ENCODE data around the gene KMT2E.
"Not testable (repeated sequence)": the region's sequence is repeated elsewhere in the genome, so short reads cannot be mapped to it uniquely, and the experiment has no call there.

Gene KMT2E

DNA sequence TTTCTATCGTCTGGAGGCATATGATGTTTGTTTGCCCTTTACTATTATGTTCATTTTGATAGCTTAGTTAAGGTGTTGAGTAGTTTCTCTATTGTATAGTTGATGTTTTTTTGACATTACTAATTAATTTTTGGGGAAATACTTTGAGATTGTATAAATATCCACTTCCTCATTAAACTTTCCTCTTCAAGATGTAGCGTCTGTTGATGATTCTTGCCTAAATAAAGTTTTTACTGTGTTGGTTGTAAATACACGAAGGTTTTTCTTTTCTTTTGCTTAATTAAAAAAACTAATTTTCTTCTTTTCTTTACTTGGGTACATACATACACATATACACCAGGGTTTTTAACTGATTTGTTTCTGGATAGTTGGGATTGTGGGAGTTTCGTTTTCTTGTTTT is 8.5 kb downstream of the KMT2E start:
- H3K9me3 ChIP-seq (ENCODE audit: control insufficient read depth in 1 of 2, low read length in 2 of 2), result no peaks in the 10 kb centered on the region
- no peak overlapping the region for H3K4me3 ChIP-seq (ENCODE audit: low read depth in 1 of 2, low read length in 2 of 2)
- no peaks in the 10 kb centered on the region for H3K27me3 ChIP-seq (ENCODE audit: control insufficient read depth in 1 of 2, insufficient read depth in 2 of 2, low read length in 2 of 2)
- H3K36me3 ChIP-seq (ENCODE audit: control insufficient read depth in 1 of 2, insufficient read depth in 2 of 2, low read length in 2 of 2), result no peaks in the 10 kb centered on the region
- peaks cover 45 to 66% of the 10 kb centered on the region in 2 donors for H3K4me1 ChIP-seq (ENCODE audit: control insufficient read depth in 1 of 2, insufficient read depth in 2 of 2, low read length in 2 of 2)
- no peak overlapping the region for H3K9ac ChIP-seq (ENCODE audit: low read depth in 1 of 2, low read length in 2 of 2)
- H3K27ac ChIP-seq (ENCODE audit: low read depth, low read length), result no peak overlapping the region

DNA sequence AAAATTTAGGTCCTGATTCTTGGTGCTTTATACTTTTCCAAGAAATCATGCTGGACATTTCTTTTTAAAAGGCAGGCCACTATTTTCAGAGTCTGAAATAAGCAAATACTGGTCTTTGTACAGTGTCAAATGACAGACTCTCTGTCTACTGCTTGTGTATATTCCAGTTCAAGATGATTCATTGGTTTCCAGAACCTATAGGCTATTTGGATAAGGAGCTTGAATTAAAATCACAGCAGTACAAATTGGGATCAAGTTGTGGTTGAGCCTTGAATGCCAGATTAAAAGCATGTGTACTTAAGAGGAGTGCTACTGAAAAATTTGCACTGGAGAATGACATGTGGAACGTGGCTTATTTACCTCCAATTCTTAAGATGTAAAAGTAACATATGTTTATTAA is 10.7 kb downstream of the KMT2E start:
- Histone ChIP-seq H3K36me3 (ENCODE audit: control insufficient read depth in 1 of 2, insufficient read depth in 2 of 2, low read length in 2 of 2) (no peaks in the 10 kb centered on the region), H3K9me3 (ENCODE audit: control insufficient read depth in 1 of 2, low read length in 2 of 2) (no peaks in the 10 kb centered on the region), H3K4me3 (ENCODE audit: low read depth in 1 of 2, low read length in 2 of 2) (no peak overlapping the region), H3K27me3 (ENCODE audit: control insufficient read depth in 1 of 2, insufficient read depth in 2 of 2, low read length in 2 of 2) (no peaks in the 10 kb centered on the region), H3K27ac (ENCODE audit: low read depth, low read length) (no peak overlapping the region), H3K4me1 (ENCODE audit: control insufficient read depth in 1 of 2, insufficient read depth in 2 of 2, low read length in 2 of 2) (peaks cover 32 to 61% of the 10 kb centered on the region in 2 donors), H3K9ac (ENCODE audit: low read depth in 1 of 2, low read length in 2 of 2) (no peak overlapping the region)

DNA sequence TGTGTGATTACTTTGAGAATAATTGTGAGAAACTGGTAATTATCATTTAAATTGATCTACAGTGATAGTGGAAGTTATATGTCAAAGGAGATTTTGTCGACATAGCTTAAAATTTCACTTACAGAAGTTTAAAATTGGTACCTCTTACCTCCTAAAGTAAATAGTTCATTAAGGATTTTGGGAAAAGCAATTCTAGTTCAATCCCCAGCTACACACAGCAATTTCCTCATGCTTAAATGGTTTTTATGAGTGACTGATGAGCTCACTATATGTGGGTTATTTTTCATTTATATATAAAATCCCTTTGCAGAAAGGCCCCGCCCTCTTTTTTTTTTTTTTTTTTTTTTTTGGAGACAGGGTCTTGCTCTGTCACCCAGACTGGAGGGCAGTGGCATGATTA is 12.7 kb downstream of the KMT2E start:
- Histone ChIP-seq H3K9ac (ENCODE audit: low read depth in 1 of 2, low read length in 2 of 2) (no peak overlapping the region), H3K4me3 (ENCODE audit: low read depth in 1 of 2, low read length in 2 of 2) (no peak overlapping the region), H3K9me3 (ENCODE audit: control insufficient read depth in 1 of 2, low read length in 2 of 2) (no peaks in the 10 kb centered on the region), H3K4me1 (ENCODE audit: control insufficient read depth in 1 of 2, insufficient read depth in 2 of 2, low read length in 2 of 2) (peaks cover 16 to 60% of the 10 kb centered on the region in 2 donors), H3K36me3 (ENCODE audit: control insufficient read depth in 1 of 2, insufficient read depth in 2 of 2, low read length in 2 of 2) (no peaks in the 10 kb centered on the region), H3K27me3 (ENCODE audit: control insufficient read depth in 1 of 2, insufficient read depth in 2 of 2, low read length in 2 of 2) (no peaks in the 10 kb centered on the region), H3K27ac (ENCODE audit: low read depth, low read length) (no peak overlapping the region)

DNA sequence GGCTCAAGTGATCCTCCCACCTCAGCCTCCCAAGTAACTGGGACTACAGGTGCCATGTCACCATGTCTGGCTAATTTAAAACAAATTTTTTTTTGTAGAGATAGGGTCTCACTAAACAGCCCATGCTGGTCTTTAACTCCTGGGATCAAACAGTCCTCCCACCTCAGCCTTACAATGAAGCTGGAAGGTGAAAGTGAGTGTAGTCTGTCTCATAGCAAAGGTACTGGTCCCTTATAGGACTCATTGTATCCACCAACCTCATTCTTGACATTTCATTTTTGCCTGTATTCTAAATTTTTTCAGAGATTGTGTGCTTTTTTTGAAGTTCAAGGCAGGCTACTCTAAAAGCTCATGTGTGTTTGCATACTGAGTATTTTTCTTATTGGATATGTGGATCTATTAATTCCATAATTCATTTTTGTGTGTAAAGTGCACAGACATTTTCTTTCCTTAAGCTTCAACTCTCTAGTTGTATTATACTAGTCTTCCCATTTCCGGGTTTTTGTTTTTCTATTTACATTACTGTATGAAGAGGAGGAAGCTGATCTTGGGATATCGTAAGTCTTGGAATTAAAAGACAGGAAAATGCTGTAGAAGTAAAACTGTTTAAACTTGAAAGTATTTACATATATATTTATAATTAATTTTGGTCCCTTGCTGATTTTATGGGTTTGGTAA is 13.3 kb downstream of the KMT2E start:
- no peak overlapping the region for H3K4me3 ChIP-seq (ENCODE audit: low read depth in 1 of 2, low read length in 2 of 2)
- H3K9me3 ChIP-seq (ENCODE audit: control insufficient read depth in 1 of 2, low read length in 2 of 2), result no peaks in the 10 kb centered on the region
- H3K36me3 ChIP-seq (ENCODE audit: control insufficient read depth in 1 of 2, insufficient read depth in 2 of 2, low read length in 2 of 2), result no peaks in the 10 kb centered on the region

DNA sequence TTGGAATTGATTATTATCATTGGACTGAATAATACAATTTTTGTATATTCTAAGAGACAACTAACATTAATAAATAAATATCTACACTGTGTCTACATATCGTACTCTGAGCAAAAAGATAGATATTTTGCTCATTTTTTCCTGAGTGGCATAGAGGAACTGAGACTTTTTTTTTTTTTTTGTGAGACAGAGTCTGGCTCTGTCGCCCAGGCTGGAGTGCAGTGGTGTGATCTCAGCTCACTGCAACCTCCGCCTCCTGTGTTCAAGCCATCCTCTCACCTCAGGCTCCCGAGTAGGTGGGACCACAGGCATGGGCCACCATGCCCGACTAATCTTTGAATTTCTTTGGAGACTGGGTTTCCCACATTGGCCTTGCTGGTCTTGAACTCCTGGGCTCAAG is 14.0 kb downstream of the KMT2E start:
- peaks cover 16 to 54% of the 10 kb centered on the region in 2 donors for H3K4me1 ChIP-seq (ENCODE audit: control insufficient read depth in 1 of 2, insufficient read depth in 2 of 2, low read length in 2 of 2)
- no peak overlapping the region for H3K27ac ChIP-seq (ENCODE audit: low read depth, low read length)

More for the DNA sequence above, 13.3 kb downstream of the KMT2E start:
- H3K27me3 ChIP-seq (ENCODE audit: control insufficient read depth in 1 of 2, insufficient read depth in 2 of 2, low read length in 2 of 2), result no peaks in the 10 kb centered on the region
- H3K4me1 ChIP-seq (ENCODE audit: control insufficient read depth in 1 of 2, insufficient read depth in 2 of 2, low read length in 2 of 2), result peaks cover 16 to 55% of the 10 kb centered on the region in 2 donors
- H3K9ac ChIP-seq (ENCODE audit: low read depth in 1 of 2, low read length in 2 of 2), result no peak overlapping the region
- no peak overlapping the region for H3K27ac ChIP-seq (ENCODE audit: low read depth, low read length)

DNA sequence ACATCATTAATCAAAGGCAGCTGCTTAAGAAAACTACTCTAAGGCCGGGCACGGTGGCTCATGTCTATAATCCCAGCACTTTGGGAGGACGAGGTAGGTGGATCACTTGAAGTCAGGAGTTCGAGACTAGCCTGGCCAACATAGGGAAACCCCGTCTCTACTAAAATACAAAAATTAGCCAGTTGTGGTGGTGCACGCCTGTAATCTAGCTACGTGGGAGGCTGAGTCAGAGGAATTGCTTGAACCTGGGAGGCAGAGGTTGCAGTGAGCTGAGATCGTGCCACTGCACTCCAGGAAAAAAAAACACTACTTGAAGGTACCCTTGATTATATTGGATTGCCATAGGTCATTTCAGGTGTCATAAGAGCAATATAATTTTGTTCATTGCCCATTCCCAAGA is 14.9 kb downstream of the KMT2E start:
- H3K9ac ChIP-seq (ENCODE audit: low read depth in 1 of 2, low read length in 2 of 2); H3K27me3 ChIP-seq (ENCODE audit: control insufficient read depth in 1 of 2, insufficient read depth in 2 of 2, low read length in 2 of 2); H3K27ac ChIP-seq (ENCODE audit: low read depth, low read length); H3K4me3 ChIP-seq (ENCODE audit: low read depth in 1 of 2, low read length in 2 of 2); H3K36me3 ChIP-seq (ENCODE audit: control insufficient read depth in 1 of 2, insufficient read depth in 2 of 2, low read length in 2 of 2); H3K9me3 ChIP-seq (ENCODE audit: control insufficient read depth in 1 of 2, low read length in 2 of 2): not testable (repeated sequence)
- H3K4me1 ChIP-seq (ENCODE audit: control insufficient read depth in 1 of 2, insufficient read depth in 2 of 2, low read length in 2 of 2), result peaks cover 17 to 50% of the 10 kb centered on the region in 2 donors

More for the DNA sequence above, 14.0 kb downstream of the KMT2E start:
- H3K27me3 ChIP-seq (ENCODE audit: control insufficient read depth in 1 of 2, insufficient read depth in 2 of 2, low read length in 2 of 2), result no peaks in the 10 kb centered on the region
- H3K4me3 ChIP-seq (ENCODE audit: low read depth in 1 of 2, low read length in 2 of 2), result no peak overlapping the region
- H3K9ac ChIP-seq (ENCODE audit: low read depth in 1 of 2, low read length in 2 of 2), result no peak overlapping the region
- H3K36me3 ChIP-seq (ENCODE audit: control insufficient read depth in 1 of 2, insufficient read depth in 2 of 2, low read length in 2 of 2), result no peaks in the 10 kb centered on the region
- H3K9me3 ChIP-seq (ENCODE audit: control insufficient read depth in 1 of 2, low read length in 2 of 2), result no peaks in the 10 kb centered on the region

DNA sequence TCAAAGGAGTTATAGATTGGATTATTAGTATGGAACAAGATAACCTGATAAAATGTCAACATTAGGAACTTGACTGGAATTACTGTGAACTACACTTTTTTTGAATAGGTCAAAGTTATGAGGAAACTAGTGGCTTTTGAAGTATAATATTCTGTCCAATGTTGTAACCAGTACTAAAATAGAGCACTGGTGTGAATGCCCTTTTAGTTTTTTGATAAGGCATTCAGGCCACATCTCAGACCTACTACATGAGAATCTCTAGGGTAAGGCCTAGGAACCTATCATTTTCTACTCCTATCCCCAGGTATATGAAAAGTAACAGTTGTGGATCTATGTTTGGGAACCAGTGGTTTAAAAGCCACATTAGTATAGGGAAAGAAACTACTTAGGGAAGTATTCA is 16.4 kb downstream of the KMT2E start:
- Histone ChIP-seq H3K36me3 (ENCODE audit: control insufficient read depth in 1 of 2, insufficient read depth in 2 of 2, low read length in 2 of 2) (no peaks in the 10 kb centered on the region), H3K9ac (ENCODE audit: low read depth in 1 of 2, low read length in 2 of 2) (no peak overlapping the region), H3K4me3 (ENCODE audit: low read depth in 1 of 2, low read length in 2 of 2) (no peak overlapping the region), H3K9me3 (ENCODE audit: control insufficient read depth in 1 of 2, low read length in 2 of 2) (no peaks in the 10 kb centered on the region), H3K4me1 (ENCODE audit: control insufficient read depth in 1 of 2, insufficient read depth in 2 of 2, low read length in 2 of 2) (peaks cover 23 to 35% of the 10 kb centered on the region in 2 donors), H3K27ac (ENCODE audit: low read depth, low read length) (no peak overlapping the region), H3K27me3 (ENCODE audit: control insufficient read depth in 1 of 2, insufficient read depth in 2 of 2, low read length in 2 of 2) (no peaks in the 10 kb centered on the region)

DNA sequence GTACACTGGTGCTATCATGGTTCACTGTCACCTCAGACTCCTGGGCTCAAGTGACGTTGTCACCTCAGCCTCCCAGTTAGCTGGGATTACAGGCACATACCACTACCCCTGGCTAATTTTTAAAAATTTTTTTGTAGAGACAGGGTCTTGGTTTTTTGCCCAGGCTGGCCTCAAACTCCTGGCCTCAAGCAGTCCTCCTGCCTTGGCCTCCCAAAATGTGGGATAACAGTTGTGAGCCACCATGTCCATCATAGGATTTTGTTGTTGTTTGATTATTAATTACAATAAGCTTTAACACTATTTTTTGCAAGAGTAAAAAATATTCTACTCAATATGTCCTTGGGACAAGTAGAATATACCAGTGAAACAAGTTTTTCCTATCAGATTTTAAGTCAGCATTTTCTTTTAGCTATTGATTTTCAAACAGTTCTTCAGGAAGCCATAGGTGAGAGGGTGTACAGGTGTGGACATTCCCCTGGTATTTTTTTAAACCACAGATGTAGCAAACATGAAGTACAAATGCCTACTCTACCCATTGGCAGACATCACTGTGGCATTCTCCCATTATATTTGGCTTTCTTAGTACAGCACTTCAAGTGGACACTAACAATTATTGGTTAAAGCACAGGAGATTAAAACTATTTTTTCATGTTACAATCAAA is 18.7 kb downstream of the KMT2E start:
- Histone ChIP-seq H3K27me3 (ENCODE audit: control insufficient read depth in 1 of 2, insufficient read depth in 2 of 2, low read length in 2 of 2) (no peaks in the 10 kb centered on the region), H3K27ac (ENCODE audit: low read depth, low read length) (no peak overlapping the region), H3K4me3 (ENCODE audit: low read depth in 1 of 2, low read length in 2 of 2) (no peak overlapping the region), H3K36me3 (ENCODE audit: control insufficient read depth in 1 of 2, insufficient read depth in 2 of 2, low read length in 2 of 2) (no peaks in the 10 kb centered on the region), H3K4me1 (ENCODE audit: control insufficient read depth in 1 of 2, insufficient read depth in 2 of 2, low read length in 2 of 2) (peaks cover 18 to 27% of the 10 kb centered on the region in 2 donors), H3K9me3 (ENCODE audit: control insufficient read depth in 1 of 2, low read length in 2 of 2) (no peaks in the 10 kb centered on the region), H3K9ac (ENCODE audit: low read depth in 1 of 2, low read length in 2 of 2) (no peak overlapping the region)

DNA sequence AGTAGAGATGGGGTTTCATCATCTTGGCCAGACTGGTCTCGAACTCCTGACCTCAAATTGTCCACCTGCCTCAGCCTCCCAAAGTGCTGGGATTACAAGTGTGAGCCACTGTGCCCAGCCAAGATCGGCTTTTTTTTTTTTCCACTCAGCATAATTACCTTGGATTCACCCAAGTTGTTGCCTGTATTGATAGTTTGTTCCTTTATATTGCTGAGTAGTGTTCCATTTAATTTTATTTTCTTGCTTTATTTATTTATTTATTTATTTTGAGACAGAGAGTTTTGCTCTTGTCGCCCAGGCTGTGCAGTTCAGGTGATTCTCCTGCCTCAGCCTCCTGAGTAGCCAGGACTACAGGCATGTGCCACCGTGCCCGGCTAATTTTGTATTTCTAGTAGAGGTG is 21.3 kb downstream of the KMT2E start:
- H3K9me3 ChIP-seq (ENCODE audit: control insufficient read depth in 1 of 2, low read length in 2 of 2), result no peaks in the 10 kb centered on the region
- no peaks in the 10 kb centered on the region for H3K27me3 ChIP-seq (ENCODE audit: control insufficient read depth in 1 of 2, insufficient read depth in 2 of 2, low read length in 2 of 2)
- peaks cover 22% of the 10 kb centered on the region in 2 donors for H3K4me1 ChIP-seq (ENCODE audit: control insufficient read depth in 1 of 2, insufficient read depth in 2 of 2, low read length in 2 of 2)
- no peaks in the 10 kb centered on the region for H3K36me3 ChIP-seq (ENCODE audit: control insufficient read depth in 1 of 2, insufficient read depth in 2 of 2, low read length in 2 of 2)
- no peak overlapping the region for H3K4me3 ChIP-seq (ENCODE audit: low read depth in 1 of 2, low read length in 2 of 2)
- H3K9ac ChIP-seq (ENCODE audit: low read depth in 1 of 2, low read length in 2 of 2), result no peak overlapping the region
- no peak overlapping the region for H3K27ac ChIP-seq (ENCODE audit: low read depth, low read length)

DNA sequence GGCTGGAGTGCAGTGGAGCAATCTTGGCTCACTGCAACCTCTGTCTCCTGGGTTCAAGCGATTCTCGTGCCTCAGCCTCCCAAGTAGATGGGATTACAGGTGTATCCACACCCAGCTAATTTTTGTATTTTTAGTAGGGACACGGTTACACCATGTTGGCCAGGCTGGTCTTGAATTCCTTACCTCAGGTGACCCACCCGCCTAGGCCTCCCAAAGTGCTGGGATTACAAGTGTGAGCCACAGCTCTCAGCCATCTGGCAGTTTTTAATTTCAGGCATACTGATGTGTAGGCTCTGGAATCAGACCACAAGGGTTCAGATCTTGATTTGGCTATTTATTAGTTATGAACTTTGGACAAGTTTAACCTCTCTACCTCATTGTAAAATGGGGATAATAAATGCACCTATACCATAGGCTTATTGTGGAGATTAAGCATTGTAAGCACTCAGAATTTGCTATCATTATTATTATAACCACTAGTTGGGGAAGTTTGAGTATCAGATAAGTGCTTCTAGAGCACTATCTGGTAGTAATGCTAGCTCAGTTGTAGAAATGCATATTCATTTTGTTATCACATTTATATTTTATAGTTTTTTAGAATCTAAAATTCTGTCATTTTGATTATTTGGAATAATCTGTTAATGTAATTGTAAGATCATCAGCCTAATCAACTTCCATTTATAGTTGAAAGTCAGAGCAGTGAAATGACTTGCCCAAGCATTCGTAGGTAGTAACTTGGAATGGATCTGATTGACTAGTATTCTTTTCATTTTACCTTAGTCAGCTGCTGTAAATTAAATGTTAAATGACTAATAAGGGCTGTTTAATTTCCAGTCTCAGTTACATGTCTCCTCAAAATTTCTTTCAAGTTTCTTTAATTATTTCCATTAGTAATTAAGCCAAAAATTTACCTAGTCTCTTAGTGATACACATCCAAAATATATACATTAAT is 22.5 kb downstream of the KMT2E start:
- H3K4me3 ChIP-seq (ENCODE audit: low read depth in 1 of 2, low read length in 2 of 2), result no peak overlapping the region
- no peak overlapping the region for H3K9ac ChIP-seq (ENCODE audit: low read depth in 1 of 2, low read length in 2 of 2)
- H3K27ac ChIP-seq (ENCODE audit: low read depth, low read length), result no peak overlapping the region
- peaks cover 20 to 22% of the 10 kb centered on the region in 2 donors for H3K4me1 ChIP-seq (ENCODE audit: control insufficient read depth in 1 of 2, insufficient read depth in 2 of 2, low read length in 2 of 2)
- no peaks in the 10 kb centered on the region for H3K27me3 ChIP-seq (ENCODE audit: control insufficient read depth in 1 of 2, insufficient read depth in 2 of 2, low read length in 2 of 2)
- H3K36me3 ChIP-seq (ENCODE audit: control insufficient read depth in 1 of 2, insufficient read depth in 2 of 2, low read length in 2 of 2), result no peaks in the 10 kb centered on the region
- no peaks in the 10 kb centered on the region for H3K9me3 ChIP-seq (ENCODE audit: control insufficient read depth in 1 of 2, low read length in 2 of 2)

All from duodenal mucosa (tissue), 2 donors.